Caki2 (cell line): Measurements from ENCODE around the gene PEX6. TPM values are rescaled to one million over a fixed set of nuclear protein-coding genes. Genes with fewer than 3 reads are reported as not detected.

Experiments
- DNase-seq: peaks from one replicate; pipeline ENCODE4 v3.0.0-alpha.2; 2015; ENCODE audit warnings: low read depth
- in situ Hi-C: cut with HindIII; loops from 2 replicates; pipeline ENCODE4 v1.10.0; 2016; ENCODE audit warnings: low sequenced_read_pairs, low pct_unique_long_range_greater_than_20kb, mixed read lengths
- total RNA-seq: library from RNA; depleted of rRNA; stranded (reverse); fragments of >200 nt; shearing (Covaris generic); gene quantifications from 2 replicates; pipeline ENCODE4 v1.2.3, GENCODE V29; 2014; ENCODE audit warnings: low replicate concordance; rRNA removed

The PEX6 gene
- 29.2 and 31.4 TPM in 2 replicates for total RNA-seq

GRCh38 chr6:42978839-42979522 is at the start of gene PEX6:
Gene PEX6, minus strand, starts transcription at chr6:42979181. Its CDS starts 31 bp downstream, at chr6:42979150.
- in situ Hi-C loops: no loop called here
- DNase-seq: peak; percentile 86

GRCh38 chr6:43026365-43026764 is 47.4 kb upstream of the PEX6 start:
- in situ Hi-C loops: no loop called here
- DNase-seq: no peak

GRCh38 chr6:43024436-43024835 is 45.5 kb upstream of the PEX6 start:
- no peak for DNase-seq
- in situ Hi-C loops: no loop called here

GRCh38 chr6:43021270-43022047 is 42.5 kb upstream of the PEX6 start, which contains the start of gene RRP36:
Gene RRP36, plus strand, starts transcription at chr6:43021623. Its CDS starts 32 bp downstream, at chr6:43021655.
- peak; percentile 64 for DNase-seq

GRCh38 chr6:43020847-43021246 is 41.9 kb upstream of the PEX6 start:
- no peak for DNase-seq

More at GRCh38 chr6:43021270-43022047, 42.5 kb upstream of the PEX6 start, which contains the start of gene RRP36:
- in situ Hi-C loops: no loop called here

GRCh38 chr6:43020052-43020705 is 41.2 kb upstream of the PEX6 start:
- DNase-seq: no peak
- in situ Hi-C loops: no loop called here

More at GRCh38 chr6:43020847-43021246, 41.9 kb upstream of the PEX6 start:
- in situ Hi-C loops: no loop called here

- no peak for DNase-seq
- in situ Hi-C loops: no loop called here
Measured at GRCh38 chr6:43019152-43019551, 40.2 kb upstream of the PEX6 start.

- in situ Hi-C loops: no loop called here
- no peak for DNase-seq
Measured at GRCh38 chr6:43016943-43017334, 38.0 kb upstream of the PEX6 start.

GRCh38 chr6:43016176-43016942 is 37.4 kb upstream of the PEX6 start:
- no peak for DNase-seq
- in situ Hi-C loops: no loop called here

GRCh38 chr6:43014434-43014909 is 35.5 kb upstream of the PEX6 start:
- in situ Hi-C loops: no loop called here

GRCh38 chr6:43013843-43014433 is 35.0 kb upstream of the PEX6 start, which contains the start of the genes KLHDC3 and MEA1:
Gene KLHDC3, plus strand, starts transcription at chr6:43014249. Its CDS starts 2,944 bp downstream, at chr6:43017193.
Gene MEA1, minus strand, starts transcription at chr6:43013946. Its CDS starts 133 bp downstream, at chr6:43013813.
- peak; percentile 100 for DNase-seq
- in situ Hi-C loops: no loop called here

More at GRCh38 chr6:43014434-43014909, 35.5 kb upstream of the PEX6 start:
- peak; percentile 27 for DNase-seq

- DNase-seq: no peak
- in situ Hi-C loops: no loop called here
Measured at GRCh38 chr6:43013097-43013842, 34.3 kb upstream of the PEX6 start.

- DNase-seq: no peak
- in situ Hi-C loops: no loop called here
Measured at GRCh38 chr6:43012364-43012763, 33.4 kb upstream of the PEX6 start.

GRCh38 chr6:43011207-43011606 is 32.2 kb upstream of the PEX6 start:
- in situ Hi-C loops: no loop called here
- DNase-seq: no peak

- peak; percentile 30 for DNase-seq
- in situ Hi-C loops: no loop called here
Measured at GRCh38 chr6:43009124-43009523, 30.1 kb upstream of the PEX6 start.

- in situ Hi-C loops: no loop called here
- no peak for DNase-seq
Measured at GRCh38 chr6:43007126-43007525, 28.1 kb upstream of the PEX6 start.

- DNase-seq: no peak
- in situ Hi-C loops: no loop called here
Measured at GRCh38 chr6:43006251-43006650, 27.3 kb upstream of the PEX6 start.
